ENCODE results near the gene DRAP1. TPM values are rescaled to one million over a fixed set of nuclear protein-coding genes. Genes with fewer than 3 reads are reported as not detected.

Gene DRAP1
- total RNA-seq, 4 donors from 2014 or later, result 64.5 to 134 (median 93.3) TPM

- H3K27me3 ChIP-seq, result peaks cover 0 to 16% of the 10 kb centered on the region in 2 donors
- 3% methylated on average over 41 to 74 of the region's 80 CpGs for WGBS, 2 donors
- H3K27ac ChIP-seq, result peak within 1 kb of the TSS in 3 of 4 donors; percentile 28 to 75 (median 61)
- peak within 1 kb of the TSS; percentile 33 to 59 (median 53) for H3K4me3 ChIP-seq
- peak; percentile 59 to 64 for DNase-seq (ENCODE audit: low spot score in 2 of 2)
- H3K9me3 ChIP-seq, result no peaks in the 10 kb centered on the region
- TF ChIP-seq EP300 (IDR thresholded peaks at IDR 0.05), result peak in 1 of 2 donors; percentile 52
- TF ChIP-seq, protein P1, sequence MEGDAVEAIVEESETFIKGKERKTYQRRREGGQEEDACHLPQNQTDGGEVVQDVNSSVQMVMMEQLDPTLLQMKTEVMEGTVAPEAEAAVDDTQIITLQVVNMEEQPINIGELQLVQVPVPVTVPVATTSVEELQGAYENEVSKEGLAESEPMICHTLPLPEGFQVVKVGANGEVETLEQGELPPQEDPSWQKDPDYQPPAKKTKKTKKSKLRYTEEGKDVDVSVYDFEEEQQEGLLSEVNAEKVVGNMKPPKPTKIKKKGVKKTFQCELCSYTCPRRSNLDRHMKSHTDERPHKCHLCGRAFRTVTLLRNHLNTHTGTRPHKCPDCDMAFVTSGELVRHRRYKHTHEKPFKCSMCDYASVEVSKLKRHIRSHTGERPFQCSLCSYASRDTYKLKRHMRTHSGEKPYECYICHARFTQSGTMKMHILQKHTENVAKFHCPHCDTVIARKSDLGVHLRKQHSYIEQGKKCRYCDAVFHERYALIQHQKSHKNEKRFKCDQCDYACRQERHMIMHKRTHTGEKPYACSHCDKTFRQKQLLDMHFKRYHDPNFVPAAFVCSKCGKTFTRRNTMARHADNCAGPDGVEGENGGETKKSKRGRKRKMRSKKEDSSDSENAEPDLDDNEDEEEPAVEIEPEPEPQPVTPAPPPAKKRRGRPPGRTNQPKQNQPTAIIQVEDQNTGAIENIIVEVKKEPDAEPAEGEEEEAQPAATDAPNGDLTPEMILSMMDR (IDR thresholded peaks at IDR 0.05), result peak in 1 of 5 experiments; percentile 23
- TF ChIP-seq POLR2A (IDR thresholded peaks at IDR 0.05), result no peak
- H3K36me3 ChIP-seq, result no peaks in the 10 kb centered on the region
- peaks cover 0 to 27% (median 11%) of the 10 kb centered on the region in 4 donors for H3K4me1 ChIP-seq
Observed at GRCh38 chr11:65900125-65900898, 18.9 kb upstream of the DRAP1 start, which contains the start of gene FOSL1. Gene FOSL1 (minus strand): TSS chr11:65900388. CDS start chr11:65900339, 49 bp downstream.

GRCh38 chr11:65900899-65901180 is 18.4 kb upstream of the DRAP1 start:
- H3K4me3 ChIP-seq, result peak overlapping the region in 3 of 4 donors; percentile 47 to 59 (median 59)
- no peak for DNase-seq (ENCODE audit: low spot score in 2 of 2)
- 79 to 88% methylated on average over 11 of the region's 11 CpGs for WGBS, 2 donors
- TF ChIP-seq, protein P1 (IDR thresholded peaks at IDR 0.05), result no peak
- TF ChIP-seq EP300 (IDR thresholded peaks at IDR 0.05) (no peak), POLR2A (IDR thresholded peaks at IDR 0.05) (no peak)
- no peaks in the 10 kb centered on the region for H3K36me3 ChIP-seq
- H3K9me3 ChIP-seq, result no peaks in the 10 kb centered on the region
- peak overlapping the region in 2 of 4 donors; percentile 61 to 75 for H3K27ac ChIP-seq
- H3K4me1 ChIP-seq, result peaks cover 0 to 27% (median 11%) of the 10 kb centered on the region in 4 donors
- H3K27me3 ChIP-seq, result peaks cover 0 to 16% of the 10 kb centered on the region in 2 donors

- TF ChIP-seq, protein P1 (IDR thresholded peaks at IDR 0.05), result no peak
- TF ChIP-seq EP300 (IDR thresholded peaks at IDR 0.05) (no peak), POLR2A (IDR thresholded peaks at IDR 0.05) (no peak)
- DNase-seq (ENCODE audit: low spot score in 2 of 2), result no peak
- no peaks in the 10 kb centered on the region for H3K36me3 ChIP-seq
- H3K27me3 ChIP-seq, result peaks cover 0 to 16% of the 10 kb centered on the region in 2 donors
- H3K9me3 ChIP-seq, result no peaks in the 10 kb centered on the region
- peak overlapping the region in 1 of 4 donors; percentile 55 for H3K27ac ChIP-seq
- H3K4me1 ChIP-seq, result peaks cover 0 to 27% (median 11%) of the 10 kb centered on the region in 4 donors
- H3K4me3 ChIP-seq, result no peak overlapping the region
- WGBS, 2 donors, result 11% methylated on average over 1 to 5 of the region's 5 CpGs
Observed at GRCh38 chr11:65903068-65903481, 16.2 kb upstream of the DRAP1 start.

- Histone ChIP-seq H3K27me3 (peaks cover 0 to 16% of the 10 kb centered on the region in 2 donors), H3K36me3 (no peaks in the 10 kb centered on the region), H3K9me3 (no peaks in the 10 kb centered on the region), H3K27ac (peak overlapping the region in 1 of 4 donors; percentile 55), H3K4me1 (peaks cover 0 to 27% (median 11%) of the 10 kb centered on the region in 4 donors), H3K4me3 (no peak overlapping the region)
- no peak for DNase-seq (ENCODE audit: low spot score in 2 of 2)
- WGBS, 2 donors, result 74 to 79% methylated on average over 8 of the region's 8 CpGs
- TF ChIP-seq, protein P1 (IDR thresholded peaks at IDR 0.05), result no peak
Observed at GRCh38 chr11:65903715-65904114, 15.5 kb upstream of the DRAP1 start.

DNA sequence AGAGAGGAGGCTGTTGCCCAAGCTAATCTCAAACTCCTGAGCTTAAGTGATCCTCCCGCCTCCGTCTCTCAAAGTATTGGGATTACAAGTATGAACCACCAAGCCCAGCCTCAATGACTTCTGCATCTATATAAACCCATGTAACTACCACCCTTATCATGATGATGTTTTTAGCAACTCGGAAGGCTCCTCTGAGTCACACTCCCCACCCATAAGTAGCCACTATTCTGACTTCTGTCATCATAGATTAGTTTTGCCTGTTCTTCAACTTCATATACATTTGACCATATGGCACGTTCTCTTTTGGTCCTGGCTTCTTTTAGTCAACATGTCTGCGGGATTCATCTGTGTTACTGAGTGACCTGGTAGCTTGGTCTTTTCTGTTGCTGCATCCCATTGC is 12.6 kb upstream of the DRAP1 start:
- WGBS, 2 donors, result 87 to 93% methylated on average over 5 of the region's 5 CpGs
- no peak overlapping the region for H3K27ac ChIP-seq
- no peaks in the 10 kb centered on the region for H3K9me3 ChIP-seq
- no peak overlapping the region for H3K4me3 ChIP-seq
- peaks cover 0 to 10% (median 5%) of the 10 kb centered on the region in 4 donors for H3K4me1 ChIP-seq
- H3K27me3 ChIP-seq, result no peaks in the 10 kb centered on the region
- H3K36me3 ChIP-seq, result no peaks in the 10 kb centered on the region
- DNase-seq (ENCODE audit: low spot score in 2 of 2), result no peak
- TF ChIP-seq, protein P1 (IDR thresholded peaks at IDR 0.05), result no peak
- TF ChIP-seq EP300 (IDR thresholded peaks at IDR 0.05) (no peak), POLR2A (IDR thresholded peaks at IDR 0.05) (no peak)
